ENCODE data around the gene MEGF11. TPM values are rescaled to one million over a fixed set of nuclear protein-coding genes. Genes with fewer than 3 reads are reported as not detected.

Gene MEGF11
- total RNA-seq, 1 experiment from 2014 or later, result 1.2 TPM

DNA sequence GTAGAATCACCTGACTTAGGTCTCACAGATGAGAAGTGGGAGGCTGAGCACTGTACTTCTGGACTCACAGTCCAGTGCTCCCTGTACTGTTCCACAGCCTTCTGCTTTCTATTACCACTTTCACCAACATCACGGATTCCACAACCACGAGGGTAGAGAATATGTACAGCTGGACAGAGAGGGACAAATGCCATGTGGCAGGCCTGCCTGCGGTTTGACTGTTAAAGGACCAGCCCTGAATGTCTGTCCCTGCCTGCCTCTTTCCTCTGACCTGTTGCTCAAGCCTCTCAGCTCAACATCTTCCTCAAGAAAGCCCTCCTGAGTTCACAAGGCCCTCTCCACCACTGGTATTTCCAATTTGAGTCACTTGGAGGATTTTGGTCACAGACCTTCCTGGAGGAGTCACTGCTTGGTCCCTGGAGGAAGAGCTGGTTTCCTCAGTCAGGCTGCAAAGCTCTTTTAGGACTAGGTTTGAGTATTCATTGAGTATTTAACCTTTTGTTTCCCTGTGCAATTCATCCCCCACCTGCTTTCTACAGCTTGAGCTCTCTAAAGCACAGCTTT is 335.1 kb downstream of the MEGF11 start:
- no peak overlapping the region for H4K5ac ChIP-seq (ENCODE audit: insufficient read length, low read depth, low read length)
- H4K8ac ChIP-seq (replicated peaks; ENCODE audit: insufficient read length, low read depth, low read length), result no peak overlapping the region
- no peak overlapping the region for H3T11ph ChIP-seq (ENCODE audit: low read length)
- no peak overlapping the region for H3K9ac ChIP-seq (ENCODE audit: extremely low read depth, insufficient read length, low read length)
- H3K27me3 ChIP-seq (ENCODE audit: insufficient read depth, low read length), result no peaks in the 10 kb centered on the region
- H2BK120ac ChIP-seq (ENCODE audit: low read depth, low read length, poor library complexity, severe bottlenecking), result no peak overlapping the region
- no peak overlapping the region for H2BK5ac ChIP-seq (ENCODE audit: insufficient read length, low read length)
- H3K56ac ChIP-seq (ENCODE audit: insufficient read length, low read depth, low read length), result no peak overlapping the region
- no peaks in the 10 kb centered on the region for H4K20me1 ChIP-seq (ENCODE audit: control insufficient read depth, insufficient read depth, insufficient read length)
- H3K23me2 ChIP-seq (ENCODE audit: insufficient read length, low read depth, low read length, poor library complexity, severe bottlenecking), result no peaks in the 10 kb centered on the region
- no peak overlapping the region for H2BK15ac ChIP-seq (ENCODE audit: low read depth, low read length)
- no peak overlapping the region for H3K23ac ChIP-seq (ENCODE audit: insufficient read length, low read depth, low read length)
- no peaks in the 10 kb centered on the region for H3K27me3 Mint-ChIP-seq (ENCODE audit: low read depth)
- no peak overlapping the region for H2AFZ ChIP-seq (ENCODE audit: low read length)
- H3K36me3 Mint-ChIP-seq (ENCODE audit: insufficient read depth in 1 of 3, low read depth in 3 of 3), result no peaks in the 10 kb centered on the region
- no peaks in the 10 kb centered on the region for H3K79me1 ChIP-seq (ENCODE audit: insufficient read depth, low read depth, low read length, poor library complexity, severe bottlenecking)
- H2AK5ac ChIP-seq (ENCODE audit: insufficient read length, low read length), result no peak overlapping the region
- H2BK12ac ChIP-seq (ENCODE audit: insufficient read length, low read depth, low read length), result no peak overlapping the region
- DNase-seq, result no peak
- H3K4me3 Mint-ChIP-seq, result no peak overlapping the region
- peaks cover 2% of the 10 kb centered on the region; the same call in 1 of the 2 replicates for H3K4me1 ChIP-seq (ENCODE audit: insufficient read depth, low read length)
- H3K79me2 ChIP-seq (ENCODE audit: insufficient read depth, low read length), result no peaks in the 10 kb centered on the region
- TF ChIP-seq, protein P1, sequence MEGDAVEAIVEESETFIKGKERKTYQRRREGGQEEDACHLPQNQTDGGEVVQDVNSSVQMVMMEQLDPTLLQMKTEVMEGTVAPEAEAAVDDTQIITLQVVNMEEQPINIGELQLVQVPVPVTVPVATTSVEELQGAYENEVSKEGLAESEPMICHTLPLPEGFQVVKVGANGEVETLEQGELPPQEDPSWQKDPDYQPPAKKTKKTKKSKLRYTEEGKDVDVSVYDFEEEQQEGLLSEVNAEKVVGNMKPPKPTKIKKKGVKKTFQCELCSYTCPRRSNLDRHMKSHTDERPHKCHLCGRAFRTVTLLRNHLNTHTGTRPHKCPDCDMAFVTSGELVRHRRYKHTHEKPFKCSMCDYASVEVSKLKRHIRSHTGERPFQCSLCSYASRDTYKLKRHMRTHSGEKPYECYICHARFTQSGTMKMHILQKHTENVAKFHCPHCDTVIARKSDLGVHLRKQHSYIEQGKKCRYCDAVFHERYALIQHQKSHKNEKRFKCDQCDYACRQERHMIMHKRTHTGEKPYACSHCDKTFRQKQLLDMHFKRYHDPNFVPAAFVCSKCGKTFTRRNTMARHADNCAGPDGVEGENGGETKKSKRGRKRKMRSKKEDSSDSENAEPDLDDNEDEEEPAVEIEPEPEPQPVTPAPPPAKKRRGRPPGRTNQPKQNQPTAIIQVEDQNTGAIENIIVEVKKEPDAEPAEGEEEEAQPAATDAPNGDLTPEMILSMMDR (conservative IDR thresholded peaks at IDR 0.05), result no peak
- no peak overlapping the region for H3K27ac ChIP-seq (ENCODE audit: insufficient read length, low read depth, low read length)
- H2BK20ac ChIP-seq (ENCODE audit: low read depth, low read length, poor library complexity, severe bottlenecking), result no peak overlapping the region
- no peak overlapping the region for H3K4ac ChIP-seq (ENCODE audit: low read depth, low read length)
- 0 out of 7 replicates have a peak overlapping the region, but pooled peaks of 1 of the 3 experiments have one; percentile 23 for H3K27ac Mint-ChIP-seq
- H4K91ac ChIP-seq (ENCODE audit: insufficient read length, low read depth, low read length), result no peak overlapping the region
- H3K18ac ChIP-seq (ENCODE audit: insufficient read length, low read depth, low read length), result no peak overlapping the region
- whole genome bisulfite sequencing (ENCODE audit: extremely low coverage, insufficient read length, low lambda C conversion rate), result no CpG with 5 or more reads among the region's 3 CpGs
- no peaks in the 10 kb centered on the region for H3K9me3 ChIP-seq (ENCODE audit: control insufficient read depth, low read depth, low read length)
- H3K4me2 ChIP-seq (ENCODE audit: insufficient read depth, insufficient read length, low read length), result no peak overlapping the region
- H3K9me3 Mint-ChIP-seq, result no peaks in the 10 kb centered on the region
- H3K14ac ChIP-seq (ENCODE audit: insufficient read depth, low read length), result no peak overlapping the region
- peaks cover 30 to 40% of the 10 kb centered on the region in 2 experiments for H3K4me1 Mint-ChIP-seq
